ENCODE measurements around the gene CTDNEP1.

DNA sequence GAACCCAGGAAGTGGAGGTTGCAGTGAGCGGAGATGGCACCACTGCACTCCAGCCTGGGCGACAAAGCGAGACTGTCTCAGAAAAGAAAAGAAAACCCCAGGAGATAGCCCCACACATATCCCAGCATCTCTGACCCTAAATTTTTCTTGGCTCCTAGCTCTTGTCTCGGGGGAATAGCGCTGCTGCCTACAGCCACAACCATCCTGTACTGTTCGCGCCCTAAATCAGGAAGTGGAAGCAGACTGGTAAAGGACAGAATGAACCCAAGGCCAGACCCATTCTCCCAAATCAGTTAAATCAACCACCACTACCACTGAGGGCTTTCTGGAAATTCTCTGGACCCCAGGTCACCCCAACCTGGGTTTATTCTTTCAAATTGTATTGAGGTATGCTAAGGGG lies 1.7 kb downstream of the CTDNEP1 start:
- no peak for TF ChIP-seq POLR2A (IDR thresholded peaks at IDR 0.05)
- TF ChIP-seq, protein P1, sequence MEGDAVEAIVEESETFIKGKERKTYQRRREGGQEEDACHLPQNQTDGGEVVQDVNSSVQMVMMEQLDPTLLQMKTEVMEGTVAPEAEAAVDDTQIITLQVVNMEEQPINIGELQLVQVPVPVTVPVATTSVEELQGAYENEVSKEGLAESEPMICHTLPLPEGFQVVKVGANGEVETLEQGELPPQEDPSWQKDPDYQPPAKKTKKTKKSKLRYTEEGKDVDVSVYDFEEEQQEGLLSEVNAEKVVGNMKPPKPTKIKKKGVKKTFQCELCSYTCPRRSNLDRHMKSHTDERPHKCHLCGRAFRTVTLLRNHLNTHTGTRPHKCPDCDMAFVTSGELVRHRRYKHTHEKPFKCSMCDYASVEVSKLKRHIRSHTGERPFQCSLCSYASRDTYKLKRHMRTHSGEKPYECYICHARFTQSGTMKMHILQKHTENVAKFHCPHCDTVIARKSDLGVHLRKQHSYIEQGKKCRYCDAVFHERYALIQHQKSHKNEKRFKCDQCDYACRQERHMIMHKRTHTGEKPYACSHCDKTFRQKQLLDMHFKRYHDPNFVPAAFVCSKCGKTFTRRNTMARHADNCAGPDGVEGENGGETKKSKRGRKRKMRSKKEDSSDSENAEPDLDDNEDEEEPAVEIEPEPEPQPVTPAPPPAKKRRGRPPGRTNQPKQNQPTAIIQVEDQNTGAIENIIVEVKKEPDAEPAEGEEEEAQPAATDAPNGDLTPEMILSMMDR (IDR thresholded peaks at IDR 0.05), result no peak

Measured in sigmoid colon (tissue), 3 donors.